ENCODE measurements around the gene COL19A1.
A peak's percentile ranks its signal among the peaks of the same experiment; 100 is the strongest.

COL19A1 gene

GRCh38 chr6:70129341-70129740, 263.0 kb downstream of the COL19A1 start:
- DNase-seq (ENCODE audit: low spot score), result no peak

- no peak for DNase-seq (ENCODE audit: low spot score)
Measured at GRCh38 chr6:70130865-70131264, 264.5 kb downstream of the COL19A1 start.

- DNase-seq (ENCODE audit: low spot score), result no peak
Measured at GRCh38 chr6:70131528-70131927, 265.2 kb downstream of the COL19A1 start.

GRCh38 chr6:70133246-70133645, 266.9 kb downstream of the COL19A1 start:
- no peak for DNase-seq (ENCODE audit: low spot score)

- DNase-seq (ENCODE audit: low spot score), result no peak
Measured at GRCh38 chr6:70134542-70134941, 268.2 kb downstream of the COL19A1 start.

DNA sequence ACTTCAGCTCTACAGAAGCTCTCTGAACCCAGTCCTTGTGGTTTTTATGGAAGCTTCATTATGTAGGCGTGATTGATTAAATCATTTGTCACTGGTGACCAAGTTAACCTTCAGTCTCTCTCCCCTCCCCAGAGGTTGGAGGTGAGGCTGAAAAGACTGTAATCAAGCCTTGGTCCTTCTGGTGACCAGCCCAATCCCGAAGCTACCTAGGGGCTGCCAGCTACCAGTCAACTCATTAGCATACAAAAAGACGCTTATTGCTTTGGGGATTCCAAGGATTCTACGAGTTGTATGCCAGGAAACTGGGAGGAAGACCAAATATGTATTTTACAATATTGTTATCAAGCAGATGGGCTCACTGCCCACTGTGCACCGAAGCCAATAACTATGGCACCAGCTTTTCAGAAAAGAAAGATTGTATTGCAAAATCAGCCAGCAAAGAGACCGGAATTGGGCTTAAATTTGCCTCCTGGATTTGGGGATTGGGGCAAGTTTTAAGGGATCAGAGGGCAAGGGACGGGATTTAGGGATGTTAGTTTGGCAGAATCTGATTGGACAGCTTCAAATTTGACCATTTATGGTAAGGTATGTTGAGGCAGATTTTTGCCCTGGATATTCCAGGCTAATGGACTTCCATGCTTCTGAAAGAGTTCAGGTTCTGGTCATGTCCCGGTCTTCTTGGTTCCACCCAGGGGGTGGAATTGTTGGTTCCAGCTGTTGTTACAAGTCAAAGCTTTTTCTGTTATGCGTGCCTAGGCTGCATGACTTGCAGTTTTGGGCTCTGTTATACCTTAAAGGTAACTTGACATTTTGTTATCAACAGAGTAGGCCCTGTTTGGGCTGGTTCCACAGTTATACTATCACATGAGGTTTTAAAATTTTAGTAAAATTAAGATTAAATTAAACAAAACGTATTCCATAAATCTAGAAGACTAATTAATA, 269.1 kb downstream of the COL19A1 start:
- no peak for DNase-seq (ENCODE audit: low spot score)

DNA sequence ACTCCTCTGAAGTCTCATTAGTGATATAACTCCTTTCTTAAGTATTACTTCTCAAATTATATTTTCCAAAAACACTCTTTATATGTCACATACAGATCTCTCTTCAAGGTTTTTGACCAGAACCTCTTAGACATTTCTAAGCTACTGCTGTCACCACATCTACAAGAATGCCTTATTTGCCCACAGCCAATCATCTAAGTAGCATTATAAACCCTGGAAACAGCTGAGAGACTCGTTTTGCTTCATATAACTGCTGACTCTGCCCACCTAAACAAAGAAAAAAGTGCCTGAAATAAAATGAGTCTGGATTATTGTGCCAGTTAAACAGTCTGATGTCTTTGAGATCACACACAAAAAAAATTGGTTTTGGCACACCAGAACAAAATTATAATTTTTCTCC, 270.6 kb downstream of the COL19A1 start:
- DNase-seq (ENCODE audit: low spot score), result no peak

DNA sequence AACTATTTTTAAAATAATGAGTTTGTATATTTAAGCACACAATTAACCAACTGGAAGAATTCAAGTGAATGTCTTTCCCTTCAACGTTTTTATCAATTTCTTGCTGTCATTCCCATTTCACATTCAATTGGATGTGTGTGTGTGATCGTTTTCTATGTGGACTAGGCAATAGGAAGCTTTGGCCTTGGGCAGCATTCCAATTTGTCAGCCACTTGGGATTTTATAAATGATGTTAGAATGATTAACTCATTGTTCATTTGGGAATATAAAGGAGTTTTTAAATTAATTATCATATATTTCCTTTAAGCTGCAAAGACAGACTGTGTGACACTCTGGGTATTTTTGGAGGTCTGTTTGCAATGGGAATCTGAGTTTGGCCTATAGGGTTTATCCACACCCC, 274.1 kb downstream of the COL19A1 start:
- DNase-seq (ENCODE audit: low spot score), result no peak

DNA sequence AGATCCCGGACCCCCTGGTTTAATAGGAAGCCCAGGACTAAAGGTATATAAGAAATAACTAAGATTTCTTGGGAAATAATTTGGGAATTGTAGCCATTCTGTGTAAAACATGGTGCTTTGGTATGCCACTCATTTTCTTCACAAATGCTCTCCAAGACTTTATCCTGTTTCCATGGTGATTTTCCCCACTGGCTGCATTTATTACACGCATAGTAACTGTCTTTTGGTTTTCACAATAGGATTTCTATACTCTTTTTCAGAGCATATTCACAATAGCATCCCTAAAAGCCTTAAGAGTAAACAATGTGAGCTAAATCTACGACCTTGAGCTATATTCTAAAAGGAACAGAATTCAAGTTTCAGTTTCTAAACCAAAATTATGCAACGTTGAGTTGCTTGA, 275.7 kb downstream of the COL19A1 start:
- DNase-seq (ENCODE audit: low spot score), result no peak

- no peak for DNase-seq (ENCODE audit: low spot score)
Measured at GRCh38 chr6:70145178-70145577, 278.8 kb downstream of the COL19A1 start.

- DNase-seq (ENCODE audit: low spot score), result no peak
Measured at GRCh38 chr6:70149209-70149788, 282.9 kb downstream of the COL19A1 start.

DNA sequence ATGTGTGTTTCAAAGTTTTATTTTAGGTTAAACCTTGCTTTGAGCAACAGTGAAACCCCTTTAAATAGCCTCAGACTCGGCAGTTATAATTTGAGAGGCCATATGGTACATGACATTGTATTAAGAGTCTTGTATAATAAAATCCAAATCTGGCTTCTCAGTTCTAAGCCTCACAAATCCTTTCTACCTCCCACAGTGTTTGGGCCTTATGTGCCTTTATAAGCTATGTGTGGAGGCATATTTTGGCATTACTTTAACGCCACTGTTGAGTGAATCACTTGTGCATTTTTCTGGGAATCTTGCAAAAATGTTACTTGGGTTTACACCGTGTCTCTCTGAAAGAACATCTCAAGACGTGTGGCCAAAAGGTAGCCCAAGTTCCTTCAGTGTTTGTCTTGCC, 284.2 kb downstream of the COL19A1 start:
- DNase-seq (ENCODE audit: low spot score), result no peak

- DNase-seq (ENCODE audit: low spot score), result no peak
Measured at GRCh38 chr6:70151616-70152015, 285.3 kb downstream of the COL19A1 start.

GRCh38 chr6:70152786-70153185, 286.4 kb downstream of the COL19A1 start:
- DNase-seq (ENCODE audit: low spot score), result no peak

DNA sequence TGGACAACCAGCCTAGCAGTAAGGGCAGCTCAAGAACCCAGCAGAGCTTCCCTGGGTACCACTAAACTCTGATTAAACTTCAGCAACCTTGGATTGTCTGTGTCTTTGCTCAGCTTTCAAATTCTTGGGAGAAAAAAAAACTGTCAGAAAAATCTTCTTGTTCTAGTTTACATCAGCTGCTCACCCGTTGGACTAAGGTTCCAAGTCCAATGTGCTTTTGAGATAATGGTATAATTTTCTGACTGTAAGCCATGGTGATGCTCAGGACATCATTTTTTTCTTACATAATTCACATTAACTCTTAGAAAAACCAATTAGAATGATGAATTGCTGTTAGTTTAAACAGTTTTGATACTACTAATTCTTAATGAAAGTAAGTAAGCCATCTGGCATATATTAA, 290.7 kb downstream of the COL19A1 start:
- DNase-seq (ENCODE audit: low spot score), result no peak

GRCh38 chr6:70160276-70160675, 293.9 kb downstream of the COL19A1 start:
- DNase-seq (ENCODE audit: low spot score), result no peak

- no peak for DNase-seq (ENCODE audit: low spot score)
Measured at GRCh38 chr6:70162972-70163371, 296.6 kb downstream of the COL19A1 start.

GRCh38 chr6:70163795-70164194, 297.4 kb downstream of the COL19A1 start:
- DNase-seq (ENCODE audit: low spot score), result no peak

GRCh38 chr6:70164556-70164955, 298.2 kb downstream of the COL19A1 start:
- no peak for DNase-seq (ENCODE audit: low spot score)

GRCh38 chr6:70166088-70166958, 300.0 kb downstream of the COL19A1 start:
- peak; percentile 31 for DNase-seq (ENCODE audit: low spot score)

DNA sequence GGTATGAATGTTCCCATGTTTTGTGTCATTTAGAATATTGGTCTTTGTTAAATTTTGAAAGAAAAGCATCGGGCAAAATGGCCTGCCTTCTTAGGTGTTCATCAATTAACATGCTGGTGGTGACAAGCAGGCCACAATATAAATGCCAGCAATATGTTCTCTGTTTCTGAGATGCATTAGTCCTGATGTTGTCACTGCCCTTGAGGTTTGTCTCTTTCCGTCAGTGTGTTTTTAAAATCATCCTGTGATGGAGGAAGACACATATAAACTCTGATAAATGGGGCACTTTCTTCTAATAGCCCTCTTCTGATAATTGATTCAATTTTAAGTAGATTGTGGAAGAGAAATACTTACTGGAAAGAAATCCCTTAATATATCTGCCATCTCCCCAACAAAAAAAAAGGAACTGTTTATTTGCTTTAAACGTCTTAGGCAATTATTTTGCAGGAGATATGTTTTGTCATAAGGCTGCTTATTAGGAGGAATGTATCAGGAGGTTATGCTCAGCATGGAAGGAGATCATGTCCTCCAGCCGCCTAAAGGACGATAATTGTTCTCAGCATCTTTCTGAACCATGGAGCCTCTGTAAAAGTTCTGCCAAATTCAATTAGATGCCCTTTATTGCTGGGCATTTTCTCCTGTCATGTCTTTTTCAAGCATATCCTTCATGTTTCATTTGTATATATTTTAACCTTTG, 302.5 kb downstream of the COL19A1 start:
- no peak for DNase-seq (ENCODE audit: low spot score)

GRCh38 chr6:70171236-70171635, 304.9 kb downstream of the COL19A1 start:
- DNase-seq (ENCODE audit: low spot score), result no peak

Data from HuH-7.5 (cell line).